Tibial nerve (tissue), 4 donors: Measurements from ENCODE around the gene JARID2.

Experiments
- CTCF ChIP-seq, 5 experiments: fragments of 200-600 bp in 3 of 5; fragments of 450-650 bp in 2 of 5; sonication (generic) in 3 of 5; IDR thresholded peaks; one replicate each; pipeline ENCODE4 v1.5.1; 2016 to 2019; ENCODE audit warnings: antibody characterized with exemption in 5 of 5, mild to moderate bottlenecking in 3 of 5, moderate library complexity in 2 of 5
- EP300 ChIP-seq, 2 donors: sonication (generic); formaldehyde crosslinking; IDR thresholded peaks; one replicate each; pipeline ENCODE4 v1.6.1; 2017; ENCODE audit warnings: antibody characterized with exemption in 2 of 2, mild to moderate bottlenecking in 1 of 2
- POLR2A ChIP-seq, 2 donors: fragments of 450-650 bp; IDR thresholded peaks; one replicate each; pipeline ENCODE4 v1.6.1; 2017; ENCODE audit warnings: antibody characterized with exemption in 2 of 2, mild to moderate bottlenecking in 2 of 2, moderate library complexity in 2 of 2

GRCh38 chr6:15489261-15489962 lies 243.5 kb downstream of the JARID2 start:
- no peak for TF ChIP-seq CTCF (IDR thresholded peaks at IDR 0.05)
- no peak for TF ChIP-seq EP300 (IDR thresholded peaks at IDR 0.05)
- TF ChIP-seq POLR2A (IDR thresholded peaks at IDR 0.05), result no peak
